Heart right ventricle (tissue), 16 donors: ENCODE measurements around the gene CRHR1. TPM values are rescaled to one million over a fixed set of nuclear protein-coding genes. Genes with fewer than 3 reads are reported as not detected.
A peak's percentile ranks its signal among the peaks of the same experiment; 100 is the strongest.

Experiments
- ATAC-seq, 8 donors: fragments of 200-7000 bp; cut with Tn5 transposase; one replicate each; pipeline ENCODE4 v1.9.1; 2020; ENCODE audit warnings: mild to moderate bottlenecking in 8 of 8, moderate library complexity in 8 of 8, moderate number of reproducible peaks in 1 of 8
- DNase-seq, 2 donors: peaks; one replicate each; pipeline ENCODE4 v3.0.0-alpha.2; 2020
- H3K27ac ChIP-seq, 10 donors: fragments of 200-600 bp; sonication (generic) in 2 of 10; one replicate each; pipeline versions ENCODE4 v1.5.0 to v1.8.0; 2020 to 2022; ENCODE audit warnings: mild to moderate bottlenecking in 3 of 10
- H3K27me3 ChIP-seq, 7 donors: fragments of 200-600 bp; one replicate each; pipeline ENCODE4 v1.8.0; 2021 to 2022; ENCODE audit warnings: mild to moderate bottlenecking in 2 of 7
- H3K36me3 ChIP-seq, 9 donors: fragments of 200-600 bp; sonication (generic) in 1 of 9; one replicate each; pipeline versions ENCODE4 v1.5.0 to v1.8.0; 2020 to 2022; ENCODE audit warnings: mild to moderate bottlenecking in 2 of 9
- H3K4me1 ChIP-seq, 9 donors: fragments of 200-600 bp; sonication (generic) in 1 of 9; one replicate each; pipeline versions ENCODE4 v1.5.0 to v1.8.0; 2020 to 2022; ENCODE audit warnings: mild to moderate bottlenecking in 4 of 9
- H3K4me3 ChIP-seq, 10 donors: fragments of 200-600 bp; sonication (generic) in 2 of 10; one replicate each; pipeline versions ENCODE4 v1.5.0 to v1.8.0; 2020 to 2022; ENCODE audit warnings: mild to moderate bottlenecking in 7 of 10, moderate library complexity in 2 of 10
- H3K9me3 ChIP-seq, 11 donors: fragments of 200-600 bp in 10 of 11; sonication (generic) in 2 of 11; one replicate each; pipeline versions ENCODE4 v1.5.0 to v1.8.0; 2013 to 2022; ENCODE audit warnings: mild to moderate bottlenecking in 2 of 11, control low read depth in 1 of 11, moderate library complexity in 1 of 11
- CTCF ChIP-seq, 9 donors: fragments of 200-600 bp; sonication (generic) in 2 of 9; IDR thresholded peaks; one replicate each; pipeline versions ENCODE4 v1.5.0 to v1.8.0; 2021 to 2022; ENCODE audit warnings: antibody characterized with exemption in 9 of 9, mild to moderate bottlenecking in 5 of 9, moderate library complexity in 1 of 9
- WGBS, 2 donors: extraction: QIAGEN DNeasy Blood & Tissue Kit; methylation state at CpG; one replicate each; pipeline ENCODE4 v1.1.7; 2013; ENCODE audit warnings: inconsistent platforms in 1 of 2; 5-methylcytosine and 5-hydroxymethylcytosine counted together
- intact Hi-C, 10 donors: fragments of 100-400 bp; cut with DNase I; formaldehyde crosslinking; loops; one replicate each; pipeline versions ENCODE4 v1.11.1 to v1.14.2; 2022
- polyA plus RNA-seq, 2 donors: library from polyadenylated mRNA; stranded (reverse); fragments of 200-250 nt; gene quantifications; one replicate each; pipeline ENCODE4 v1.2.3, GENCODE V29; 2013
- total RNA-seq, 10 donors: library from RNA; stranded (reverse); fragmentation: NEBNext Ultra II Directional in 3 of 10; extraction: Animal tissue kit (Norgen Biotek cat#: 25700) in 3 of 10; gene quantifications; one replicate each; pipeline versions ENCODE4 v1.2.1 to v1.2.4, GENCODE V29; 2021 to 2023
- donor health status: Arrhythmogenic right ventricular cardiomyopathy.
- donor health status: ischemic (EF 13 %, LVEDD 7.1; RV severe dilation, severe dysfunction).
- donor health status: healthy with polysubstance abuse.
- donor health status: DM: no; HTN: yes; CAD: no.
- donor health status: DM: no; HTN: no; CAD: no.
- donor health status: ischemic (EF 25% LVEDD 6.9; RV normal size, moderate dysfunction).
- donor health status: ischemic (EF 25% LVEDD 5.7; RV mildly dilated, moderate dysfunction).
- donor health status: healthy.
- donor health status: DM: yes; HTN: yes; CAD: no.
- donor health status: Ischemic cardiomyopathy.
- donor health status: ischemic (EF 35%, LVEDD 5.7; RV mildly dilated, moderate dysfunction).
- donor health status: nonischemic (EF 11% LVEDD 7.7; RV severe dilation, severe dysfunction).
- donor health status: DM: yes; HTN: yes; CAD: no.
- donor health status: PGD.
- donor health status: ischemic (EF 29% LVEDD 5.4; RV normal size, mild dysfunction).
- donor health status: nonischemic (EF 23%, LVEDD 6.1; RV moderate dilation, normal function).

The CRHR1 gene
- total and polyA plus RNA-seq, 12 donors, result 0.30 to 0.63 TPM; not detected in 10

- intact Hi-C loops, result no loop called here
- 75 to 81% methylated on average over 15 of the region's 15 CpGs for WGBS, 2 donors
- no peak for ATAC-seq
- Histone ChIP-seq H3K27me3 (peaks cover 0 to 52% (median 27%) of the 10 kb centered on the region in 7 donors), H3K4me1 (no peaks in the 10 kb centered on the region), H3K27ac (no peak overlapping the region), H3K36me3 (no peaks in the 10 kb centered on the region), H3K9me3 (no peaks in the 10 kb centered on the region), H3K4me3 (no peak overlapping the region)
- DNase-seq, result no peak
- TF ChIP-seq CTCF (IDR thresholded peaks at IDR 0.05), result no peak
Observed at GRCh38 chr17:45809499-45809898, 25.4 kb downstream of the CRHR1 start.

- Histone ChIP-seq H3K36me3 (no peaks in the 10 kb centered on the region), H3K4me3 (no peak overlapping the region), H3K27ac (no peak overlapping the region), H3K4me1 (peaks cover 0 to 5% (median 0%) of the 10 kb centered on the region in 9 donors), H3K27me3 (peaks cover 0 to 30% (median 14%) of the 10 kb centered on the region in 7 donors), H3K9me3 (no peaks in the 10 kb centered on the region)
- DNase-seq (no peak), ATAC-seq (no peak)
- peak in 6 of 9 donors; percentile 17 to 35 (median 27) for TF ChIP-seq CTCF (IDR thresholded peaks at IDR 0.05)
- WGBS, 2 donors, result 54 to 59% methylated on average over 3 of the region's 3 CpGs
- intact Hi-C loops, result no loop called here
Observed at GRCh38 chr17:45812102-45812501, 28.0 kb downstream of the CRHR1 start.

- H3K27ac ChIP-seq, result no peak overlapping the region
- H3K4me1 ChIP-seq, result peaks cover 0 to 5% (median 0%) of the 10 kb centered on the region in 9 donors
- intact Hi-C loops, result no loop called here
- 16 to 22% methylated on average over 20 to 22 of the region's 22 CpGs for WGBS, 2 donors
- peak in 2 of 9 donors; percentile 6 to 10 for TF ChIP-seq CTCF (IDR thresholded peaks at IDR 0.05)
- ATAC-seq (no peak), DNase-seq (no peak)
- no peaks in the 10 kb centered on the region for H3K9me3 ChIP-seq
- peaks cover 0 to 25% (median 13%) of the 10 kb centered on the region in 7 donors for H3K27me3 ChIP-seq
- H3K36me3 ChIP-seq, result no peaks in the 10 kb centered on the region
- H3K4me3 ChIP-seq, result no peak overlapping the region
Observed at GRCh38 chr17:45813048-45813725, 29.1 kb downstream of the CRHR1 start.

- intact Hi-C loops, result no loop called here
- Histone ChIP-seq H3K4me3 (no peak overlapping the region), H3K36me3 (no peaks in the 10 kb centered on the region), H3K27me3 (peaks cover 0 to 19% (median 13%) of the 10 kb centered on the region in 7 donors), H3K9me3 (no peaks in the 10 kb centered on the region), H3K4me1 (peaks cover 0 to 5% (median 0%) of the 10 kb centered on the region in 9 donors), H3K27ac (no peak overlapping the region)
- no peak for TF ChIP-seq CTCF (IDR thresholded peaks at IDR 0.05)
- WGBS, 2 donors, result 72 to 73% methylated on average over 17 of the region's 17 CpGs
- ATAC-seq (peak in 7 of 8 donors; percentile 42 to 75 (median 61)), DNase-seq (peak in 1 of 2 donors; percentile 34)
Observed at GRCh38 chr17:45814622-45815606, 30.8 kb downstream of the CRHR1 start.
